ENCODE results near the gene IDH1. TPM values are rescaled to one million over a fixed set of nuclear protein-coding genes. Genes with fewer than 3 reads are reported as not detected.

Gene IDH1
- total and polyA plus RNA-seq, 2 of the 13 experiments (the other 11 are each of a cell fraction or from before 2014, with no cell fraction given), result 312 to 1,077 TPM

DNA sequence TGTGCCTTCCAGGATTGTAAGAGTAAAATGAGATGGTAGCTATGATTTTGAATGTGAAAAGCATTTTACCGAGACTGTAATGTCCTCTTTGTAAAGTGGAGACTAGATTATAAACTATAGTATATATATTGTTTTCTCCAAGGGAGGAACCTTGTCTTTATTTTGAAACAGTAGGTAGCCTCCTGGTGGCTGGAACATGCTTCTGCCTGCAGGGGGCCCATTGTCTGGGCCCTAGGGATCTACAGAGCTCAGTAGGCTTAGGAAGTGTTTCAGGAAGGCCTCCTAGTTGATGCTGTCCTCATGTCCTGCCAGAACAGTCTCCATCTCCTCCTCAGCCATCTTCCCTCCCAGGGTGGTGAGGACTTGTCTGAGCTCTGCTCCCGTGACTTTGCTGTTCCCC is 14.2 kb upstream of the IDH1 start (continued):
- TF ChIP-seq RAD21 (CRISPR knock-in tag; IDR thresholded peaks at IDR 0.05) (0 out of 2 replicates have a peak, but pooled peaks have one; percentile 17), STAG1 (CRISPR knock-in tag; IDR thresholded peaks at IDR 0.05) (peak; percentile 43), TP53 (CRISPR knock-in tag; conservative IDR thresholded peaks at IDR 0.05) (no peak), GATAD2A (CRISPR knock-in tag; IDR thresholded peaks at IDR 0.05) (0 out of 2 replicates have a peak, but pooled peaks have one; percentile 10), ZNF614 (CRISPR knock-in tag; IDR thresholded peaks at IDR 0.05; ENCODE audit: borderline replicate concordance) (0 out of 2 replicates have a peak, but pooled peaks have one; percentile 43), SAP130 (CRISPR knock-in tag; IDR thresholded peaks at IDR 0.05; ENCODE audit: low read depth) (0 out of 2 replicates have a peak, but pooled peaks have one; percentile 10)

GRCh38 chr2:208268156-208268952 is 13.5 kb upstream of the IDH1 start:
- no peak overlapping the region for H3K27ac ChIP-seq (ENCODE audit: extremely low read length, insufficient read depth, low read length)
- no peak for DNase-seq (ENCODE audit: low spot score)
- H2AFZ ChIP-seq (ENCODE audit: low read length), result no peak overlapping the region
- FAIRE-seq, result no peak
- intact Hi-C loops (cut with micrococcal nuclease; ENCODE audit: unreplicated experiment), result loop anchor here (5.0 kb wide), 1 partner anchor 521 kb away; no protein-coding TSS in a partner anchor
- CTCF ChIA-PET (ENCODE audit: low intra/inter-chr PET ratio, low total read pairs), result interaction anchor here (1.7 to 2.4 kb wide), 3 partner anchors 12 to 166 kb away, joined by 6 to 13 read pairs (median 10); no protein-coding TSS in a partner anchor
- TF ChIP-seq ZNF597 (CRISPR knock-in tag; IDR thresholded peaks at IDR 0.05), result no peak
- TF ChIP-seq PLRG1 (conservative IDR thresholded peaks at IDR 0.05), result no peak
- no peak for ATAC-seq
- POLR2A ChIA-PET, result interaction anchor here (6.6 kb wide), 1 partner anchor 14 kb away, joined by 145 read pairs; the partner anchor contains the start of gene IDH1
- peaks cover 41% of the 10 kb centered on the region for H3K79me2 ChIP-seq (ENCODE audit: insufficient read depth, low read length)
- in situ Hi-C loops (cut with HindIII; ENCODE audit: extremely low pct_ligation_motif_present, low pct_unique_long_range_greater_than_20kb), result loop anchor here (25.0 kb wide), 1 partner anchor 556 kb away; the partner anchor contains the start of gene CCNYL1
- peaks cover 1 to 15% of the 10 kb centered on the region in 2 experiments; a peak in 3 of 5 replicates for H3K36me3 ChIP-seq (replicated peaks in 1 of 2; ENCODE audit: control insufficient read depth in 1 of 2, insufficient read depth in 2 of 2, low read length in 2 of 2)
- H3K4me2 ChIP-seq (ENCODE audit: low read depth, low read length), result peak overlapping the region; percentile 78
- BruUV-seq (replicated peaks), result no TSS peak
- no peaks in the 10 kb centered on the region; a peak in 1 of 5 replicates for H3K27me3 ChIP-seq (ENCODE audit: control insufficient read depth in 1 of 2, insufficient read depth in 2 of 2, low read length in 2 of 2)
- peak overlapping the region; percentile 71 to 87 (median 86); a peak in 4 of 6 replicates for H3K4me3 ChIP-seq (replicated peaks in 1 of 3; ENCODE audit: insufficient read depth in 1 of 3, low read depth in 2 of 3, low read length in 3 of 3)
- H3K9me3 ChIP-seq (ENCODE audit: low read length), result no peaks in the 10 kb centered on the region
- H3K4me1 ChIP-seq (ENCODE audit: insufficient read depth, low read length), result peaks cover 38% of the 10 kb centered on the region
- 90% methylated on average over 8 of the region's 8 CpGs for WGBS (ENCODE audit: low lambda C conversion rate)
- H4K20me1 ChIP-seq (ENCODE audit: insufficient read depth, low read length), result peaks cover 8% of the 10 kb centered on the region; the same call in 1 of the 2 replicates
- H3K9ac ChIP-seq (ENCODE audit: insufficient read depth, low read depth, low read length), result peak overlapping the region; percentile 86; the same call in 1 of the 2 replicates
